Uterus (tissue), 2 donors: ENCODE data around the gene GPR32.

ENCODE experiments used
- POLR2A ChIP-seq, 2 donors: fragments of 450-650 bp; IDR thresholded peaks; one replicate each; pipeline ENCODE4 v1.6.1; 2016; ENCODE audit warnings: antibody characterized with exemption in 2 of 2, mild to moderate bottlenecking in 1 of 2, moderate library complexity in 1 of 2
- TF ChIP-seq, protein P1 (sequence below), 4 experiments: fragments of 200-600 bp in 2 of 4; fragments of 450-650 bp in 2 of 4; sonication (generic) in 2 of 4; IDR thresholded peaks; one replicate each; pipeline ENCODE4 v1.5.1; 2016 to 2019; ENCODE audit warnings: antibody characterized with exemption in 4 of 4, mild to moderate bottlenecking in 2 of 4, moderate library complexity in 1 of 4

GRCh38 chr19:50778906-50779430 is 8.7 kb downstream of the GPR32 start:
- TF ChIP-seq, protein P1, sequence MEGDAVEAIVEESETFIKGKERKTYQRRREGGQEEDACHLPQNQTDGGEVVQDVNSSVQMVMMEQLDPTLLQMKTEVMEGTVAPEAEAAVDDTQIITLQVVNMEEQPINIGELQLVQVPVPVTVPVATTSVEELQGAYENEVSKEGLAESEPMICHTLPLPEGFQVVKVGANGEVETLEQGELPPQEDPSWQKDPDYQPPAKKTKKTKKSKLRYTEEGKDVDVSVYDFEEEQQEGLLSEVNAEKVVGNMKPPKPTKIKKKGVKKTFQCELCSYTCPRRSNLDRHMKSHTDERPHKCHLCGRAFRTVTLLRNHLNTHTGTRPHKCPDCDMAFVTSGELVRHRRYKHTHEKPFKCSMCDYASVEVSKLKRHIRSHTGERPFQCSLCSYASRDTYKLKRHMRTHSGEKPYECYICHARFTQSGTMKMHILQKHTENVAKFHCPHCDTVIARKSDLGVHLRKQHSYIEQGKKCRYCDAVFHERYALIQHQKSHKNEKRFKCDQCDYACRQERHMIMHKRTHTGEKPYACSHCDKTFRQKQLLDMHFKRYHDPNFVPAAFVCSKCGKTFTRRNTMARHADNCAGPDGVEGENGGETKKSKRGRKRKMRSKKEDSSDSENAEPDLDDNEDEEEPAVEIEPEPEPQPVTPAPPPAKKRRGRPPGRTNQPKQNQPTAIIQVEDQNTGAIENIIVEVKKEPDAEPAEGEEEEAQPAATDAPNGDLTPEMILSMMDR (IDR thresholded peaks at IDR 0.05): no peak
- no peak for TF ChIP-seq POLR2A (IDR thresholded peaks at IDR 0.05)
